ENCODE measurements around the gene CDH23. TPM values are rescaled to one million over a fixed set of nuclear protein-coding genes. Genes with fewer than 3 reads are reported as not detected.
A peak's percentile ranks its signal among the peaks of the same experiment; 100 is the strongest.

The CDH23 gene
- total RNA-seq, 1 donor from 2014 or later, result 20.9 TPM

DNA sequence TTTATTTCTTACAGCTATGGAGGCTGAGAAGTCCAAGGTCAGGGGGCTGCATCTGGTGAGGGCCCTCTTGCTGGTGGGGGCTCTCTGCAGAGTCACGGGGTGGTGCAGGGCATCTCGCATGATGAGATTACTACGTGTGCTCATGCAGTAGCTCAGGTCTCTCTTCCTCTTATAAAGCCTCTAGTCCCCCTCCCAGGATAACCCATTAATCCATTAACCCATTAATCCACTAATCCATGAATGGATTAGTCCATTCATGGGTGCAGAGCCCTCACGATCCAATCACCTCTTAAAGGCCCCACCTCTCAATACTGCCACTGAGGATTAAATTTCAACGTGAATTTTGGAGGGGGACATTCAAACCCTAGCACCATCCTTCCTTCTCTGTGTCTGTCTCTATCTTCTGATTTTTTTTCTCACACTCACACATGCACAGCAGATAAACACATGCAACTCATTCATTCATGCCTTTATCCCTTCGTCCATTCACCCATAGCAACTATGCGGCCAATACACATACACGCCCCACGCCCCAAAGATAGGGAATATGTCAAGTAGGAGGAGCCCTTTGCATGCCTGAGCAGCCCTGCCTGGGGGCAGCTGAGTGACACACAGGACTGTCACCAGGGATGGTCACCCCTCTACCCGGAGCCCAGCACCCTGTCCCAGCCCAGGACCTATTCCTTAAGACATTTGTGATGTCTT lies 236.3 kb downstream of the CDH23 start:
- no peak for ATAC-seq
- DNase-seq (ENCODE audit: low spot score), result no peak

DNA sequence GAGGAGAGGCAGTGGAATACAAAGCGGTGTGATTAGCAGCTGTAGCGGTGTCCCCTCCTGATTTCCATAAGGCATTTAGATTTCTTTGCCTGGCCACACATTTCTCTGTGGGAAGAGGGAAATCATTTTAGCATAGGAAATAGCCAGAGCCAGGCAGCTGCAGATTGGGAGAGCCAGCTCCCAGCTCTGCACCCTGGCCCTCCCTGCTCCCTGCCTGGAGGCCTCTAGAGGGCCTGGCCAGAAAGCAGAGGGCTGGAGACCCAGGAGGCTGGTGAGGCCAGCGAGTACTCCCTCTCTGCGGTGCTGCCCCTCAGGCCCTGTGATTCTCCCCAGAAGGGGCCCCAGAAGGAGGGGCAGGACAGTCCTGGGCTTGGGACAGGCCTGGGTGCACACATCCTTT lies 237.2 kb downstream of the CDH23 start:
- ATAC-seq (no peak), DNase-seq (ENCODE audit: low spot score) (no peak)

DNA sequence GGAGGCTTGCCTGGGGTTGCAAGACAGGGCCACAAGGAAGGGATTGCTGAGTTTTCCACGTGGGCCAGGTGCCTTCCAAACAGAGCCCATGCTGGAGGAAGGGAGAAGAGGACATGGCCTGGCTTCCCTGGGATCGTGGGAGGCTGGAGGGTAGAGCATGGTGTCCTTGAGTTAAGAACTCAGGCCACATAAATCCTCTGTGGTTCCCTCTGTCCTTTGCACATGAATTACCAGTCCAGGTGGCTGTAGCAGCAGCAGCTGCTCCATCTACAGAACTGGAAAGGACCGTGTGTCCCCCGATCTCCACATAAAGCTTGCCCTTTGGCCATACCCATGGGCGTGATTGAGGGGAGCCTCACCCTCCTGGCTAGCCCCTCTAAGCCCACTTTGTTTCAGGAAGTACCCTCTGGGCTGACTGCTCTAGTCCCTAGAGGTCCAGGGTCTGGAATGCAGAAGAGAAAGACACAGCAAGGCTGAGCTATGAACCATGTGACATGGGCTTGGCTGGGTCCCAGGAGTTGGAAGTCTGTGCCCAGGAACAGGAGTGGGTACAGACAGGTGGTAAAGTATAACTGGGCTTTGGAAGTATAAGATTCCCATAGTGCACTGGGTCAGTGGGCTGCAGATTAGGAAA lies 237.9 kb downstream of the CDH23 start:
- peak; percentile 83 for DNase-seq (ENCODE audit: low spot score)
- peak; percentile 42 for ATAC-seq

DNA sequence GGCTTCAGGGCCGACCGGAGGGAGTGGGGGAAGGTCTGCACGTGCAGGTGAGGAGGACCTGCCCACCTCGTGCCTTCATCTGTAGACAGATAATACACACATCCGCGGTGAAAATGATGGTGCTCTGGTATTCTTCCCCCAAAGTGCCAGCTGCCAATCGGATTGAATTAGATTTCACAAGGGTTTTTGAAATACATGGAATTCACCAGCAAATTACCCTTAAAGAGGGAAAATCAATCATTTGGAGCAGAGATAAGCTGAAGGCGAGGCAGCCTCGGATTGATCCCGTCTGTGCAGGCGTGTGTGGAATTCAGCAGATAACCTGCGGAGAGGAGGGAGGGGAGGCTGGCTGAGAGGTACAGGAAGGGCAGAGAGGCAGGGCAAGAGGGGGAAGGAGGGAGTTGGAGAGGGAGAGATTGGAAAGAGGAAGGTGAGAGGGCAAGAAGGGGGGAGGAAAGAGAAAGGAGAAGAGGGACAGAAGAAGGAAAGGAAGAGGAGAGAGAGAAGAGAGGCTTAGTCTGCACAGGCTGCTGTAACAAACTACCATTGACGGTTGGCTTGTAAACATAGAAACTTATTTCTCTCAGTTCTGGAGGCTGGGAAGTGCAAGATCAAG lies 238.6 kb downstream of the CDH23 start:
- DNase-seq (ENCODE audit: low spot score) (no peak), ATAC-seq (no peak)

DNA sequence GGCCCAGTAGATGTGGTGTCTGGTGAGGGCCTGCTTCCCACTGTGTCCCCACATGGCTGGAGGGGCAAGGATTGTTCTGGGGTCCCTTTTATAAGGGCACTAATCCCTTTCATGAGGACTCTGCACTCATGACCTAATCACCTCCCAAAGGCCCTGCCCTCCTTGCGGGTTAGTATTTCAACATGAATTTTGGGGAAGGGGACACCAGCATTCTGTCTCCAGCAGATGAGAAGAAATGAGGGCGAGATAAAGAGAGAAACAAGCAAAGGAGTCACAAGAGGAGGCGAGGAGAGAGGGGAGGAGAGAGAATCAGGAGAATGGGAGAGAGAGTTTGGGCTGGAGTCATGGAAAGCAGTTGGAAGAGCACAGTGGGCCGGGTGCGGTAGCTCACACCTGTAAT lies 239.1 kb downstream of the CDH23 start:
- ATAC-seq, result no peak
- DNase-seq (ENCODE audit: low spot score), result no peak

DNA sequence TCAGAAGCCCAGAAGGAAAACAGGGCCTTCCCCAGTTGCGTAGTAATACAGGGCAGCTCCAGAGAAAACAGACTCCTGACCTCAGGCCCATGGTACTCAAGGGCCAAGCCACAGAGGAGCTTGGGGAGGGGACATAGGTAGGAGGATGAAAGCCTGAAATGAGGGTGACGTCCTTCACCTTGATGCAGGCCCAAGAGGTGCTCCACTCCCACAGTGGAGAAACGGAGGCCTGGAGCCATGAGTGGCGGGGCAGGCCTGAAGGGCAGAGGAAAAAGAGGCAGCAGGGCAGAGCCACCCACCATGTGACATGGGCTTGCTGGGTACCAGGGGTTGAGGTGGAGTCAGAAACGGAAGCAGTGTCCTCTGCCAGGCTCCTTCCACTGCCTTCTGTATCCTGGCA lies 239.9 kb downstream of the CDH23 start:
- DNase-seq (ENCODE audit: low spot score) (no peak), ATAC-seq (no peak)

DNA sequence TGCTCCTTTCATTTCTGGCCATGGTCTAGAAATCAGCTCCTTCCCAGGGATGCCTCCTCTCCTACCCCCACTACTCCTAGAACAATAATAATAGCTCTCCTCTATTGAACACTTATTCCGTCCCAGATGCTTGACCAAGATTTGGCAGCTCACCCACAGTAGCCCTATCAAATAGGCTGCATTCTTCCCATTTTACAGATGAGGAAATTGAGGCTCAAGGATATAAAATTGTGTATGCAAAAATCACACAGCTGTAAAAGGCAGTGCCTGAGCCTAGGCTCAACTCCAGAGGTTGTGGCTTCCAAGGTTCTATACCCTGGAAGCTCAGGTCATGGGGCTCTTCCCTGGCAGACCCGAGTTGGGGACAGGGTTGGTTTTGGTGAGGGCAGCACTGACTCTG lies 240.6 kb downstream of the CDH23 start:
- ATAC-seq (no peak), DNase-seq (ENCODE audit: low spot score) (no peak)

DNA sequence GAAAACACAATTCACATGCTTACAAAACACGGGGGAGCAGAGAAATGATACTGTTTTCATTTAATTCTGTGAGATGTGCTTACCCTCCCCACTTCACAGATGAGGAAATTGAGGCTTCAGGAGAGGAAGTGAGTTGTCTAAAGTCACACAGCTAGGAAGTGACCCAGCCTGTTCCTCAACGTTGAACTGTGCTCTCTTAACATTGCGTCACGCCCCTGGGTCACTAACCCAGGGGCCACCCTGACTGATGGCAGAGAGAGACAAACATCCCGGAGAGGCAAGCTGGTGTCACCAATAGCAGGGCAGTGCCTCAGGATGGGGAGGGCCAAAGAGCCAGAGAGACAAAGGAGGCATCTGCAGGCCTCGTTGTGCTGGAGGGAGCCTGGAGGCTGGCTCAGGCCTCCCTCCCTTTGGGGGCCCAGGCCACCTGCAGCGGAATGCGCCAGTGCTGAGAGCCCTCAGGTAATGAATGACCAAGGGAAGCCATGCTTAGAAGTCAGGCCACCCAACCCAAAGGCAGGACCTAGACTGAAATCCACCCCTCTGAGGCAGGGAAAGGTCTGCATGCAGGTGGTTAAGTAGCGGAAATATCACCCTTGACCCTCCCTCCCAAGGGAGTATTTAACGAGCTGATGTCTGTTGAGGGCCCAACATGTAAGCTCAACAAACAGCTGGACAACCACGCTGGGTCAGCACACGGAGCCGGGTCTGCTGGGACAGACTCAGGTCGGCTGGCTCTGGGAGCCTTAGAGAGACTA lies 241.5 kb downstream of the CDH23 start:
- DNase-seq (ENCODE audit: low spot score) (peak; percentile 95), ATAC-seq (peak; percentile 86)

DNA sequence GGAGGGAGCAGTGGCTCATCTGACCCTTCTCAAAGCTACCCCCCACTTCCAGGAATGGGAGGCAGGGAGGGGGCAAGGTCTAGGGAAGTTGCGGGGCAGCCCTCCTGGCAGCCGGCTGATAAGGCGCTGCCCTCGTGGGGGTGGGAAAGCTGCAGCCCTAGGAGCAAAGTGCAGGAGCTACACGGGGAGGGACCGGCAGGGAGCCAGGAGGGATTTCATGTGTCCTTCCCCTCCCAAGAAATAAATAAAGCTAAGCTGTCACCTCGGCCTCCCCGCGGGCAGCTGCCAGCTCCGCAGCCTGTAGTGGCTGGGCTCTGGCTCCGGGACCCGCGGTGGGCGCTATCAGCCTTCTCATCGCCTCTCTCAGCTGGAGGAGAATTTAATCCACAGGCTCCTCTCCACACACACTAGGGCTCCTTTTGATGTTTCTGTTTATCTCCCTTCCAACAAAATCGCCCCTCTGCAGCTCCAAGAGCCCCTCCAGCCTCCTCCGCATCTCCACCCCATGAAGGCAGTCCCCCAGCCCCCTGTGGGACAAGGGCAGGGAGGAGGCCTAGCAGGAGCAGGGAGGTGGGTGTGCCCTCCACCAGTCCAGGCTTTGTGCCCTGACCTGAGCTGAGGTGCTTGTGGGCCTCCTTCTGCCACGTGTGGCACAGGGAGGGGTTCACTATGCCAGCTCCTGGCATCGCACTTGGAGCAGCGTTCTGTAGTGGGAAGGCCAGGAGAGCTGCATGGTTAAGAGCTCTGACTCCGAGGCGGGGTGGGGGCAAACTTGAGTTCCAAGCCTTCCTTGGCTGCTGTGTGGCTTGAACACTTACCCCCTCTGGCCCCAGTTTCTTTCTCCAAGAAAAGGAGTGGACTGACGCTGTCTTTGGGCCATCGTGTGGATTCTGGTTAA lies 242.4 kb downstream of the CDH23 start:
- peak; percentile 74 for ATAC-seq
- peak; percentile 93 for DNase-seq (ENCODE audit: low spot score)

DNA sequence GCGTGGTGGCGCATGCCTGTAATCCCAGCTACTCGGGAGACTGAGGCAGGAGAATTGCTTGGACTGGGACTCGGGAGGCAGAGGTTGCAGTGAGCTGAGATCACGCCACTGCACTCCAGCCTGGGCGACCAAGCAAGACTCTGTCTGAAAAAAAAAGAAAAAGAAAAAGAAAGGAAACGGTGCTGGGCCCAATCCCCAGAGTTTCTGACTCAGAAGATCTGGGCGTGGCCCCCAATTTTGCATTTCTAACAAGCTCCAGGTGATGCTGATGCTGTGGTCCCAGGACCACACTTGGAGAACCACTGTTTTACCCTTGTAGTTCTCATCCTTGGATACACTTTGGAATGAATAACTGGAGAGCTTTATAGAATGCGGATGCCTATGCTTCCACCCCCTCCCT lies 243.9 kb downstream of the CDH23 start:
- ATAC-seq (no peak), DNase-seq (ENCODE audit: low spot score) (no peak)

DNA sequence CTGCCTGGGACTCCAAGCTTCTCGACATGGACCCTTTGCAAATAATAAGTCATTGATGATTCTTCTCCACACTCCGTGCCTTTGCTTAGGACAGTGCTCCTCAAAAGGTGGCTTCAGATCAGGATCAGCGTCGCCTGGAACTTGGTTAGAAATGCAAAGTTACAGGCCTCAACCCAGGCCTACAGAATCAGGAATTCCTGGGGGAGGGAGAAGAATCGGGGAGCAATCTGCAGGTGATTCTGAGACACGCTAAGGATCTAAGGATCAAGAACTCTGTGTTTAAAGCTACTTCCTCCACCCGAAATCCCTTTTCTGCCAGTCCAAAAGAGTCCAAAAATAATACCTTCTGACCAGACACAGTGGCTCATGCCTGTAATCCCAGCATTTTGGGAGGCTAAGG lies 244.7 kb downstream of the CDH23 start:
- DNase-seq (ENCODE audit: low spot score) (no peak), ATAC-seq (no peak)

DNA sequence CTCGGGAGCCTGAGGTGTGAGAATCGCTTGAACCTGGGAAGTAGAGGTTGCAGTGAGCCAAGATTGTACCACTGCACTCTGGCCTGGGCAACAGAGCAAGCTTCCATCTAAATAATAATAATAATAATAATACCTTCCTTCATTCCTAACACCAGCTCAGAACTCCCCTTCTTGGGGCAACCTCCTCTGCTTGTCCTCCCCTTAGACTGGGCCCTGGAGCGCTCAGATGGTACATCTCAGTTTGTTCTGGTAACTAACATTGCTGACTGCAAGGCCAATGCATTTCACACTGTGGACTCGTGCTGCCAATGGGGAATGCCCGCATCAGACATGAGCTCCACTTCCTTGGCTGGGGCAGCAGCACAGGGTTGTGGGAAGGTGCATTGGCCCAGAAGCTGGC lies 245.3 kb downstream of the CDH23 start:
- ATAC-seq (no peak), DNase-seq (ENCODE audit: low spot score) (no peak)

DNA sequence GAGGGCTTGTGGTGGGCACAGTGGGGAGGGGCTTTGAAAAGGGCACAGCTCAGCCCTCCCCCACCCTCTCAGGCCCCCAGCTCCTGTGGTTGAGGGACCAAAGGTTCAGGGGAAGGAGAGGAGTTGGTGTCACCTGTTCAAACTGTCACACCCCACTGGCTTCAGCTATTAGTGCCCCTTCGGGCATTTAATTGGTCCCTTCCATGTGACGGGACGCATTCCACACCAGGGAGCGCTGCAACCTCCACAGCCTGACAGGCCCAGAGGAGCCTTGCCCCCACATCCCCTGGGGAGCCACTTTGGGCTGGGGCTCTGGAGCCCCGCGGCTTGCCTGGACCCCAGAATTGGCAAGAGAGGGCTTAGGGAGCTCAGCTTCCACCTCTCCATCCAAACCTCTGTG lies 247.2 kb downstream of the CDH23 start:
- ATAC-seq, result no peak
- no peak for DNase-seq (ENCODE audit: low spot score)

DNA sequence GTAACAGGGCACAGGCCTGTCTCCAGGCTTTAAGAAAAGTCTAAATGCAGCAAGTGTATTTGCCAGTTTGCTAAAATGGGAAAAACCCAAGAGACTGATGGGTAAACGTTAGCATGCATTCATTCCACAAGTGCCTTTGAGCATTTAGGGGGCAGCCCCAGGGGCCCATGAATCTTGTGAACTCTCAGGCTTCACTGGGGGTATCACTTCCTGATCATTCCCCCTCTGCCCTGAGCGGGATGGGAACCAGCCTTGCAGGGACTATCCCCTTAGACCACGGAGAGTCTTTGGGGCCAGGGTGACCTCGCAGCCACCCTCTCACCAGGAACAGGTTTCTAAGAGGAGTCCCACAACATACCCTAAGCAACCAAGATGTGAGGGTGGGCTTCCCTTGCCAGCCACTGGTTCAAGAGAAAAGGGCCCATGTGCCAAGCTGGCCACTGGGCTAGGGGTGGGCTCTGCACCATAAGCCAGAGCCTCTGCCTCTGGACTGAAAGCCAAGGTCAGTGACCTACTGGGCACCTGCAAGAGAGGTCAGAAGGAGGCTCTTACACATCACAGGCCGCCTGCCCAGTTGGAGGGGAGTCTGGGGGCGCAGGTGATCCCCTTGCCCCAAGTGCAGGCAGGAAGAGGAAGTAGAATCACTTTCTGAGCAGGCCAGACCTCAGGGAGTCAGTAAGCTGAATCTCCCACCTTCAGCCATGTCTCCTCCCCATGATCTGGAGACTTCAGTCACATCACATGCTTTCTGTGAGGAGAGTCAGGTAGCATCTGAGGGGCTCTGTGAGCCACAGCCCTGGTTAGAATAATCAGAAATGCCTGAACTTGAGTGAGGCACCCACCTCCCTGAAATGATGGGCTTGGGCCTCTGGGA lies 247.8 kb downstream of the CDH23 start:
- no peak for DNase-seq (ENCODE audit: low spot score)
- ATAC-seq, result peak; percentile 69

DNA sequence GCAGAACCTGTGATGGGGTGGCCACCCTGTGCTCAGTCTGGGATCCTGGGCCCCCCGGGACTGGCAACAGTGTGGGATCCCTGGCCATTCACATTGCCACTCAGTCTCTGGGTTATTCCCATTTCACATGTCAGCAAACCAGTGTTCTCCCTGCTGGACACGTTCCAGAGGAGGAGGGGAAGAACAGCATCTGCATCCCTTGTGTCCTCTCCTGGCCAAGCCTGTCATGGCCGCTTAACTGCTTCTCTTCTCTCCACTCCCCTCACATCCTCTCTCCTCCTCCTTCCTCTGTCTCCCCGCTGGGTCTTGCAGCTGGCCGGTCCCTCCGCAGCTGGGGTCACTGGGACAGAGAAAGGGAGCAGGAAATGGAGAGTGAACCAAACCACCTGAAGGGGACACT lies 248.5 kb downstream of the CDH23 start:
- DNase-seq (ENCODE audit: low spot score) (no peak), ATAC-seq (no peak)

DNA sequence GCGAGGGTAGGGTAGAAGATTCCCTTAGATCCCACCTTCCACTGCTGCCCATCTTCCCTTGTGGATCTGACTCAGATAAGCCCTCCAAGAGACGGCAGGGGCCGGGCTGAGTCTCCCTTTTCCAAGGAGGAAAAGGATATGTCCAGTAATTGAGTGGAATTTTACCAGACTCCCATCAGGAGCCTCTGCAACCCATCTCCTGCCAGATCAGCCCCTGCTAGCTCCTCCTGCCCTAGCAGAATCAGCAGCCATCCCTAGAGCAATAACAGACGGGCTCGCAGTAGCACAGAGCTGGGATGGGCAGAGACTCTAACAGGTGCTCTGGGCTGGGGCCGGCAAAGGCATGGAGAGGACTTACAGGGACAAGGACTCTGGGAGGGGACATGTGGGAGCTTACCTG lies 249.3 kb downstream of the CDH23 start:
- DNase-seq (ENCODE audit: low spot score), result no peak
- no peak for ATAC-seq

DNA sequence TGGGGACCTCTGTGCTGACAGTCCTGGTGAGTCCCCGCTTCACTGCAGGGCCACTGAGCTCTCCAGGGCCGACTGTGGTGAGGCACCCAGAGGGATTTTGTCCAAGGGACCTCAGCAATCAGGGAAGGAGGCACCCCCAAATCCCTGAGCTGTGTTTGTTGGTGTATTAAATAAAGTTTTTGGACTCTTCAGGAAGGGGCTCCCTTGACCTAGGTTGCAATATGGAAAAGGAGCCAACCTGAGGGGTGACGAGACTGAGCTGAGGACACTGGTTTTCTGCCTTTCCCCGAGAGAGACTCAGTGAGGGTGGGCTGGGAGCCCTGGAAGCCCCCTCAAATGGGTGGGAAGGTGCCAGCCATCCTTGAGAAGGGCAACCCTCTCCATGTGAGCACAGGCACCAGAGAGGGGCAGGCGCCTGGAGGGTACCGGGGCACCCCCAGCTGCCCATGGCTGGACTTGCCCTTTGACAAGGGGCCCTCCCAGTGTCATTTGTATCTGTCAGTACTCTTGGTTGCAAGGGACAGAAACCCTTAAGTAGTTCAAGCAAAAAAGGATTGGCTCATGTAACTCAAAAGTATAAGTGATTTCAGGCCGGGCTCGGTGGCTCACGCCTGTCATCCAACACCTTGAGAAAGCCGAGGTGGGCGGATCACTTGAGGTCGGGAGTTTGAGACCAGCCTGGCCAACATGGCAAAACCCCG lies 250.0 kb downstream of the CDH23 start:
- no peak for ATAC-seq

DNA sequence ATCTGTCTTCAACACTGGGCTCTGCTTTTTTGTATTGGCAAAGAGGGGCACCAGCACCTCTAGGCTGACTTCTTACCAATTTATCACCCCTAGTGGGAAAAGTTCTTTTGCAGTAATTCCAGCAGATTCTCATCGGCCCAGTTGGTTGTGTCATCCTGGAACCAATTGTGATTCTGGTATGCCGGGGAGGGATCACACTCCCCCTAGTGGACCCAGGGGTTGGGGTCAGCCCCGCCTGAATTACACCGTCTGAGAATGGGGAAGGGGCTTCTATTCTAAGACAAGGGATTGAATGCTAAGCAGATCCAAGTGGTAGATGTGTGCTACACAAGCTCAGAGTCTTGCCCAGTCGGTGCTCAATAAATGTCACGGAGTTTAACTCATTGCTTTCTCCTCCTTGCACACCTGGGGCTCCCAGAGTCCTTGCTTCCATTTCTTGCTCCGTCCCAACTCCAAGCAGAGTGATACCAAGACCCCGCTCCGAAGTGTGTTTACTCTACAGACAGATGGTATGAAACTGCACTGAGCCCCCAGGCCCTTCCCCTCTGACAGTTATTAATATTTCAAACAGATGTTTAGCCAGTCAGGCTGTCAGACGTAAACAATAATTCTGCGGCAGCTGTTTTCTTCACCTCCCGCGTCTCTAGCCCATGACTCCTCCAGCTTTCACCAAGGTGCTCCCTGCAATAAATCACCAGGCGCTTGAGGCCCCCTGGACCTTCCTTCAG lies 251.0 kb downstream of the CDH23 start:
- DNase-seq (ENCODE audit: low spot score) (no peak), ATAC-seq (peak; percentile 58)

More for the DNA sequence above, 250.0 kb downstream of the CDH23 start:
- DNase-seq (ENCODE audit: low spot score), result no peak

All from left lobe of liver (tissue), 2 donors.